ENCODE results near the gene GLCE.

The GLCE gene

DNA sequence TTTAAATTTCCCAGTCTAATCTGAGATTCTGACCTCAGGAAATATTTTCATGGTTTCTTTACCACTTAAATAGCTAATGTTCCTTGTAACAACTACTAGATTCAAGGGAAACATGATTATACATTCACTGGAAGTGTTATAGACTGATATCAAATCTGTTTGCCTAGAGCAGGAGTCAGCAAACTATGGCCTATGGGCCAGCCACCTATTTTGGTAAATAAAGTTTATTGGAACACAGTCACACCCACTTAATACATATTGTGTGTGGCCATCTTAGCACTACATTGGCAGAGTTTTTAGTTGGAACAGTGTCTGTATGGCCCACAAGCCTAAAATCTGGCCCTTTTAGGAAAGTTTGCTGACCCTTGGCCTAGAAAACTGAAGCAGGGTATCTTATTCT lies 50.1 kb downstream of the GLCE start:
- FAIRE-seq: no peak

- FAIRE-seq: peak; percentile 45
Observed at GRCh38 chr15:69213786-69214185, 53.4 kb downstream of the GLCE start.

- no peak for FAIRE-seq
Observed at GRCh38 chr15:69215314-69216035, 55.0 kb downstream of the GLCE start.

- FAIRE-seq: no peak
Observed at GRCh38 chr15:69217381-69217780, 56.9 kb downstream of the GLCE start.

DNA sequence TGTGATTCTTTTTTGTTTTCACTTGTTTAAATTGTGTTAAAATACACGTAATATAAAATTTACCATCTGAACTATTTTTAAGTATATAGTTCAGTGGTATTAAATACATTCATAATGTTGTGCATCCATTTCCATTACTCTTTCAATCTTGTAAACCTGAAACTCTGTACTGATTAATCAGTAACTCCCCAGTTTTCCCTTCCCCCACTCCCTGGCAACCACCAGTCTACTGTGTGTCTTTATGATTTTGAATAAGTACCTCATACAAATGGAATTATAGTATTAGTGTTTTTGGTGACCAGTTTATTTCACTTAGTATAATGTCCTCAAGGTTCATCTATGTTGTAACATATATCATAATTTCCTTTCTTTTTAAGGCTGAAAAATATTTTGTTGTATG lies 59.3 kb downstream of the GLCE start:
- no peak for FAIRE-seq

DNA sequence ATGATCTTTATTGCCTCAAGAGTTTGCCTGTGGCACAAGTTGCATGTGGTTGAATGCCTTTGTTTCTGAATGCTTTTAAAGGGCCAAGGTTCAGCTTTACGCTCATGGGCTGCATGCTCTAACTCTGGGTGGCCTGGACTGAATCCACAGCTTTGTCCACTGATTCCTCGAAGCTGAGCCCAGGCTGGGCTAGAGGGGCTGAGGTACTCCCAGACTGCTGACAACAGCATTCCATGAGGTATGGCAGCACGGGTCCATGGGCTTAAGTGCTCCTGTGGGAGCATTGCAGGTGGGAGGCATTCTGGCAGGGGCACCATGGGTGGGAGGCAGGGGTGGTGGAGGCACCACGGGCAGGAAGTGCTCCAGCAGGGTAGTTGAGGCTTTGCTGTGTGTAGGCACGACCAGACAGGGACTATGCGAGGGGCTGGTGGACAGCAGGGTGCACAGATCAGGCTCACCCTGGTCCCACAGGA lies 61.6 kb downstream of the GLCE start:
- no peak for FAIRE-seq

DNA sequence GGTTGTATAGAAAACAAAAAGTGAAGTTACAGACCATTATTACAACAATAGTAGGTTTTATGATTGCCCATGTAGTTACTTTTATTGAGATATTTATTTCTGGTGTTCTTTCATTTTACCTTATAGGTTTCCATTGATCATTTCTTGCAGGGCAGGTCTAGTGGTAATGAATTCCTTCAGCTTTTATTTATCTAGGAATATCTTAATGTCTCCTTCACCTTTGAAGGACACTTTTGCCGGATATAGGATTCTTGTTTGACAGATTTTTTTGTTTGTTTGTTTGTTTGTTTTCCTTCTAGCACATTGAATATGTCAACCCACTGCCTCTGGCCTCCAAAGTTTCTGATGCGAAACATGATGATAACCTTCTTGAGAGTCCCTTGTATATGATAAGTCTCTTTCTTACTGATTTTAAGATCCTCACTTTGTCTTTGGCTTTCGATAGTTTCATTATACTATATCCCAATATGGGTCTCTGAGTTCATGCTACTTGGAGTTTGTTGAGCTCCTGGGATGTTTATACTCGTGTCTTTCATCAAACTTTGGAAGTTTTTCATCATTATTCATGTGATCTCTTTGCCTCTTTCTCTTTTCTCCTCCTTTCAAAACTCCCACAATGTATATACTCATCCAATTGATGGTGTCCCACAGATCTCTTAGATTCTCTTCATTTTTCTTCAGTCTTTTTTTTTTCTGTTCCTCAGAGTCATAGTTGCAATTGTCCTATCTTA lies 62.8 kb downstream of the GLCE start:
- FAIRE-seq: no peak

GRCh38 chr15:69224383-69224782 lies 63.9 kb downstream of the GLCE start:
- FAIRE-seq: no peak

GRCh38 chr15:69225355-69226022 lies 65.1 kb downstream of the GLCE start:
- peak; percentile 15 for FAIRE-seq

GRCh38 chr15:69226023-69226355 lies 65.6 kb downstream of the GLCE start:
- FAIRE-seq: no peak

DNA sequence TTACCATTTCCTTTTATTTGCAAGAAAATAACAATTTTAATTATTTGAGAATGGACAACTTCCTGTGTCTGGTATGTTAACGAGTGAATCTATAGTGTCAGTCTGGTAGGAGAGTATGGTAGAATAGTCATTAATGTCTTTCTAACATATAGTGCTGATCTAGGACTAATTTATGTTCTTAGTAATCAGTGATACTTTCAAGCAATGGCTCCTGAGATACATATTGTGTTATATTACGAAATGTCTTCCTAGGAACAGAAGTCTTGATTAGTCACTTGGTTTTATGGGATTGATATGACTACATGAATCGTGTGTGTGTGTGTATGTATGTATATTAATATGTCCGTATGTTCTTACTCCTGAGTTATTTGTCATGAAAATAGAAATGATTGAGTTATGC lies 71.7 kb downstream of the GLCE start:
- FAIRE-seq: no peak

- no peak for FAIRE-seq
Observed at GRCh38 chr15:69232765-69233164, 72.3 kb downstream of the GLCE start.

GRCh38 chr15:69234676-69235075 lies 74.2 kb downstream of the GLCE start:
- FAIRE-seq: no peak

- FAIRE-seq: no peak
Observed at GRCh38 chr15:69236505-69236904, 76.1 kb downstream of the GLCE start.

DNA sequence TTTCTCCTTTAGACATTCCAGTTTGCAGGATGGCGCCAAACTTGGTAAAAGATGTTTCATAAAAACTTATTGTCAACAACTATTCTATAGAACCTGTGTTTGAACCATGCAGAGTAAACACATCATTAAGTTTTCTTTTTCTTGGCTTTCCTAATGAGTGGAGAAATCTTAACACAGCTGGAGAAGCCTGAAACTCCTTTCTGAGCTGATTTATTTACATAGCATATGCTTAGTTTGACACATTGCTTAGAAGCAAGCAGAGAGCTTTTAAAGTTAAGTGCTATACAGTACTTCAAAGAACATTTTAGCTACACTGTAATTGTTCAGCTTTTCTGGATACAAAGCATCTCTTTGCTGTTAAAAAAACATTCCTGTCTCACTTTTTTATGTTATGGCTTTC lies 77.3 kb downstream of the GLCE start:
- no peak for FAIRE-seq

- FAIRE-seq: no peak
Observed at GRCh38 chr15:69244798-69245197, 84.4 kb downstream of the GLCE start.

DNA sequence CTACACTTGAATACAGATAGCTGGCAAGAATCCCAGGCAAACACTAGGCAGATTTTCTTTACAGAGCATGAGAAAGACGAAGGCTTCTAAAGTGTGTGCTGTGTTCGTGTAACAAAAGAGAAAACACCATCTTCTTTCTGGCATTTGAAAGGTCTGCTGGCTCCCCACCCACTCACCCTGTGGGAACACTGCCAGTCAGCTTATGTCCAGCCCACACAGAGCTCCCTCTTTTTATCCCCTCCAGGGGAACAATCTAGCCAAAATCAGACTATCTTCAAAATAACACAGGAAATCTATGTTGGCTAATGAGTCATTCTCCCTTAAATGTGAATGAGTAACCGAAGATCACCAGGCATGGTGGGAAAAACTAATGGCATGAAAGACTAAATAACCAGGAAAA lies 92.7 kb downstream of the GLCE start:
- no peak for FAIRE-seq

DNA sequence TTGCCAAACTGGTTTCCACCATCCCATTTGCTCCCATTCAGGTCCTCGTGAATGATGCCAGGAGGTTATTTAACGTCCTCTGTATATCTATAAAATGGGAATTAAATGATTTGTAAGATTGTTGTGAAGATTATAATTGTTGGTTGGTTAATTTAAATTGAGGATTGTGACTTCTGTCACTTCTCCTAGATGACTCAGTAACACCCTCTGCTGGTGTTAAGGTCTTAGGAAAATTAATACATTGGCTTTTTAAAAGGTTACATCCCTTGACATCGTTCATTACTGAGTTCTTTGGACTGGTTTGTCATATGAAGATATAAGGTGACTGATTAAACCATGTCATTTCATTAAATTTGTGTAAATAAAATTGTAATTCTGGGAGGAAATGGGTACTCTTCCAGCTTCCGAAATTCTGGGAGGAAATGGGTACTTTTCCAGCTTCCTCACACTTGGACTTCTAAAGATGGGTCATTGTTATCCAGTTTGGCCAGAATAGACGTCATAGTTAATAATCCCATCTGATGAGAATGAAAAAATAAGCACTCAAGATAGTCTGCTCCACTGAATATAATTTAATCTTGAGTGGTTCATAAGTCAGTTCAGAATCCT lies 105.0 kb downstream of the GLCE start:
- peak; percentile 60 for FAIRE-seq

DNA sequence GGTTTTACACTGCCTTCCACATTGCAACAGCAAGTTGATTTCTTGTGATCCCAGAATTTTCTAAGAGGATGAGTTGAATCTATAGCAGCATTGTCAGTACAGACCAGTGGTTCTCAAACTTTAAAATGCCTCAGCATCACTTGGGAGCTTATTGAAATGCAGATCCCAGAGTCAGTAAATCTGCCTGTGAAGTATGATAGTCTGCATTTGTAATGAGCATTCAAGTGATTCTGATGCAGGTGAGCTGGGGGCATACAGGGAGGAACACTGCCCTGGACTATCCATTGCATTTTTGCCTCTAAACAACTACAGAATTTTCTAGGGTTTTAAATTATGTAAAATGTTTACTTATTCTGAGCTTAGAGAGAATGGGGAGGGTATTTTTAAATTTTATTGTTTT lies 110.8 kb downstream of the GLCE start:
- FAIRE-seq: no peak

- FAIRE-seq: no peak
Observed at GRCh38 chr15:69272139-69272538, 111.7 kb downstream of the GLCE start.

DNA sequence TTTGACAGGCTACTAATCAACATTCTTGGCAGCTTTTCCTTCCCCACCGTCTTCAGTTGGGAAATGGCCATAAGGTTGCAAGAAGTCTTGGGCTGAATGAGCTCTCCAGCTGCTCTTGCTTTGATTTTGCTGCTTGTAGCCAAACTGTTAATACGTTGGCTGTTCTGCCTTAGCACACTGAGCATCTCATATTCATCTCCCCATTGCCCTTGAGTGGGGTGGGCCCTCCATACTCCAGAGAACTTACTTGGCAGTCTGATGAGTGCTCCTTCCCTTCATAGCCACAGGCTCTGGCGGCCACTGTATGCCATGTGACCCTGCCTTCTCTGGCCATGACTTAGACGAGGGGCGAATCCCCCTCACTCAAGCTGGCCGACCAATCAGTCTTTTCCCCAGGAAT lies 112.5 kb downstream of the GLCE start:
- FAIRE-seq: no peak

DNA sequence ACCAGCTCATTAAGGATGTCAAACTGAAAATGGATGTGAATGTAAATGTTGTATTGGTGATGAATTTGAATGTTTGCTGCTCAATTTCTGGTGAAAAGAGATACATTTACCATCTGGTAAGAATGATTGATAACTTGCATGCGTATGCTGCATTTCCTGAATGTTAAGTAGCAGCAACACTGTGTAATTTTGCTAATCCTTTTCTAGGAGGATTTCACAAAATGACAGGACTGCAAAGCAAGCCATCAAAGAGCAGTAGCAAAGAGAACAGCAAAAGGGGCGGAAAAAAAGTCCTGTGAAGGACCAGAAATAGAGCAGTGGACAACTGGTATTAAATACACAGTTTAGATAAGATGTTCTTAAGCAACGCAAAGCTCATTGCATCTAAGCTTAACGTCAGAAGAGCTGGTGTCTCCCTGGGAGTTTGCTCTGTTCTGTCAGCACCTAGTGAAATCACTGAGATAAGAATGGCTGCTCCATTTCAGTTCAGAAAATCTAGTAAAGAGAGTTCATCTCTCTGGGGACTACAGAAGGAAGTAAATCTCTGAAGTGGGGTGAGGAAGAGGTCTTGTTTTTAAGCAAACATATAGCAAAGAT lies 114.7 kb downstream of the GLCE start:
- FAIRE-seq: no peak

GRCh38 chr15:69275933-69276560 lies 115.6 kb downstream of the GLCE start:
- FAIRE-seq: no peak
